Activated naive CD8-positive, alpha-beta T cell treated with anti-CD3 and anti-CD28 coated beads, Interleukin-2, amount 10 ng/mL, durations not matched to agents 7 days and 5 days (primary cell): ENCODE measurements around the gene NR3C1. TPM values are rescaled to one million over a fixed set of nuclear protein-coding genes. Genes with fewer than 3 reads are reported as not detected.
"Not testable (repeated sequence)": the region's sequence is repeated elsewhere in the genome, so short reads cannot be mapped to it uniquely, and the experiment has no call there.

Experiments
- ATAC-seq: fragments of 150-1000 bp; cut with Tn5 transposase; one replicate; pipeline ENCODE4 v1.10.0; 2021; ENCODE audit warnings: low read depth, moderate library complexity
- POLR2A ChIA-PET: fragments of 350-600 bp; sonication (Branson Sonifier 250); formaldehyde crosslinking; loops from one replicate; lab custom pipeline; 2021; ENCODE audit warnings: antibody characterized with exemption; lab: Charles Lee
- DNase-seq: peaks from one replicate; pipeline ENCODE4 v3.0.0; 2021
- H3K27ac Mint-ChIP-seq: one replicate; pipeline ENCODE4 v1.8.0; 2022; ENCODE audit warnings: mild to moderate bottlenecking, mixed read lengths
- H3K27me3 Mint-ChIP-seq: one replicate; pipeline ENCODE4 v1.8.0; 2022; ENCODE audit warnings: mild to moderate bottlenecking, moderate library complexity, mixed read lengths
- H3K36me3 Mint-ChIP-seq: one replicate; pipeline ENCODE4 v1.8.0; 2021; ENCODE audit warnings: mild to moderate bottlenecking, mixed read lengths
- H3K4me1 Mint-ChIP-seq: one replicate; pipeline ENCODE4 v1.8.0; 2021; ENCODE audit warnings: mixed read lengths
- H3K4me3 Mint-ChIP-seq: one replicate; pipeline ENCODE4 v1.8.0; 2022; ENCODE audit warnings: mild to moderate bottlenecking, moderate library complexity, mixed read lengths
- H3K9me3 Mint-ChIP-seq: one replicate; pipeline ENCODE4 v1.8.0; 2021; ENCODE audit warnings: mixed read lengths
- total RNA-seq, 2 experiments: library from RNA; stranded (reverse); gene quantifications; one replicate each; pipeline ENCODE4 v1.2.3, GENCODE V29; 2021

NR3C1 gene
- total RNA-seq, 2 experiments from 2014 or later: 95.5 to 102 TPM

DNA sequence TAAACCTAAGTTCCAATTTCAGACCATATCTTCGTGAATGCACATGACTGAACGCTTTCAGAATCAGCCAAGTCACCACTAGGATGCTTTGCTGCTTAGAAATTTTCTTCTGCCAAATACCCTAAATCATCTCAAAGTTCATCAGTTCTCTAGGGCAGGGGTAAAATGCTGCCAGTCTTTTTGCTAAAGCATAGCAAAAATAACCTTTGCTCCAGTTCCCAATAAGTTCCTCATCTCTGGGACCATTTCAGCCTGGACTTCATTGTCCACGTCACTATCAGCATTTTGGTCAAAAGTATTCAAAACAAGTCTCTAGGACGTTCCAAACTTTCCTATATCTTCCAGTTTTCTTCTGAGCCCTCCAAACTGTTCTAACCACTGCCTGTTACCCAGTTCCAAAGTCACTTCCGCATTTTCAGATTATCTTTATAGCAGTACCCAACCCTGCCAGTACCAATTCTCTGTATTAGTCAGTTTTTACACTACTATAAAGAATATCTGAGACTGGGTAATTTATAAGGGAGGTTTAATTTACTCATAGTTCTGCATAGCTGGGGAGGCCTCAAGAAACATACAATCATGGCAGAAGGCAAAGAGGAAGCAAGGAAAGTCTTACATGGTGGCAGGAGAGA is 74.8 kb downstream of the NR3C1 start:
- POLR2A ChIA-PET: no interaction called here
- no peak overlapping the region for H3K27ac Mint-ChIP-seq
- H3K4me1 Mint-ChIP-seq: no peaks in the 10 kb centered on the region
- ATAC-seq: no peak
- H3K4me3 Mint-ChIP-seq: no peak overlapping the region
- DNase-seq: no peak
- H3K27me3 Mint-ChIP-seq: no peaks in the 10 kb centered on the region
- peaks cover 13% of the 10 kb centered on the region for H3K9me3 Mint-ChIP-seq
- peaks cover 44% of the 10 kb centered on the region for H3K36me3 Mint-ChIP-seq

DNA sequence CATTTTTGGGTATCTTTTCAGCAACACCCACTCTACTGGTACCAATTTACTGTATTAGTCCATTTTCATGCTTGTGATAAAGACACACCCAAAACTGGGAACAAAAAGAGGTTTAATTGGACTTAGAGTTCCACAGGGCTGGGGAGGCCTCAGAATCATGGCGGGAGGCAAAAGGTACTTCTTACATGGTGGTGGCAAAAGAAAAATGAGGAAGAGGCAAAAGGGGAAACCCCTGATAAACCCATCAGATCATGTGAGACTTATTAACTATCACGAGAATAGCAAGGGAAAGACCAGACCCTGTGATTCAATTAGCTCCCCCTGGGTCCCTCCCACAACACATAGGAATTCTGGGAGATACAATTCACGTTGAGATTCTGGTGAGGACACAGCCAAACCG is 78.4 kb downstream of the NR3C1 start:
- H3K36me3 Mint-ChIP-seq: peaks cover 55% of the 10 kb centered on the region
- POLR2A ChIA-PET, DNase-seq, H3K27ac Mint-ChIP-seq, ATAC-seq, H3K27me3 Mint-ChIP-seq, H3K4me3 Mint-ChIP-seq: not testable (repeated sequence)
- H3K4me1 Mint-ChIP-seq: peaks cover 11% of the 10 kb centered on the region
- H3K9me3 Mint-ChIP-seq: peaks cover 13% of the 10 kb centered on the region

DNA sequence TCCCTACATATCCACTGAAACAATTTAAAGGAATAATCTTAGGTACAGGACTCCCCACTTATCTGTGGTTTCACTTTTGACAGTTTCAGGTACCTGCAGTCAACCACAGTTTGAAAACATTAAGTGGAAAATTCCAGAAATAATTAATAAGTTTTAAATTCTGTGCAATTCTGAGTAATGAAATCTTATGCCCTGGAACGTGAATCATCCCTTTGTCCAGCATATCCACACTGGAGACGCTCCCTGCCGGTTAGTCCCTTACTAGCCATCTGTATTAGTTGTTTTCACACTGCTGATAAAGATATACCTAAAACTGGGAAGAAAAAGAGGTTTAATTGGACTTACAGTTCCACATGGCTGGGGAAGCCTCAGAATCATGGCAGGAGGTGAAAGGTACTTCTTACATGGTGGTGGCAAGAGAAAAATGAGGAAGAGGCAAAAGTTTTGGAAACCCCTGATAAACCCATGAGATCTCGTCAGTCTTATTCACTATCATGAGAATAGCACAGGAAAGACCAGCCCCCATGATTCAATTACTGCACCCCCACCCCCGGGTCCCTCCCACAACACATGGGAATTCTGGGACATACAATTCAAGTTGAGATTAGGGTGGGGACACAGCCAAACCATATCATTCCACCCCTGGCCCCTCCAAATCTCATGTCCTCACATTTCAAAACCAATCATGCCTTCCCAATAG is 80.4 kb downstream of the NR3C1 start:
- Mint-ChIP-seq H3K36me3 (peaks cover 45% of the 10 kb centered on the region), H3K4me1 (peaks cover 11% of the 10 kb centered on the region)
- H3K4me3 Mint-ChIP-seq, H3K9me3 Mint-ChIP-seq, ATAC-seq, H3K27ac Mint-ChIP-seq, H3K27me3 Mint-ChIP-seq, POLR2A ChIA-PET, DNase-seq: not testable (repeated sequence)

DNA sequence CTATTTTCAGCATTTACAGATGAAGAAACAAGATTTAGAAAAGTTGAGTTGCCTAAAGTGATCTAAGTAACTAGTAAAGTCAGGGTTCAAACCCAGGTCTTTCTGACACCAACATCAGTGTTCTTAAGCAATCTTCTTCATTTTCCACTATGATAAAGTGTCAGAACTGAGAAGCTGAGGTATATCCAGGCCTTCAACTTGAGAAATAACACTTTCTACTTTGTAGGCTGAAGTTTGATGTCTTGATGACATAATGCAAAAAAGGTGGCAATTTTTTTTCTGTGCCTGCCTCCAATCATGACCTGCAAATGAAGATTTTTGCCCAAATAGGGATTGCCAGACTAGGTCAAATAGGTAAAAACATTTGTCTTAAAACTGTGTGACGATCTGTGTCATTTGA is 81.3 kb downstream of the NR3C1 start:
- Mint-ChIP-seq H3K4me1 (peaks cover 11% of the 10 kb centered on the region), H3K36me3 (peaks cover 37% of the 10 kb centered on the region), H3K27me3 (no peaks in the 10 kb centered on the region), H3K9me3 (peaks cover 6% of the 10 kb centered on the region), H3K27ac (no peak overlapping the region), H3K4me3 (no peak overlapping the region)
- POLR2A ChIA-PET: no interaction called here
- no peak for DNase-seq
- ATAC-seq: no peak

DNA sequence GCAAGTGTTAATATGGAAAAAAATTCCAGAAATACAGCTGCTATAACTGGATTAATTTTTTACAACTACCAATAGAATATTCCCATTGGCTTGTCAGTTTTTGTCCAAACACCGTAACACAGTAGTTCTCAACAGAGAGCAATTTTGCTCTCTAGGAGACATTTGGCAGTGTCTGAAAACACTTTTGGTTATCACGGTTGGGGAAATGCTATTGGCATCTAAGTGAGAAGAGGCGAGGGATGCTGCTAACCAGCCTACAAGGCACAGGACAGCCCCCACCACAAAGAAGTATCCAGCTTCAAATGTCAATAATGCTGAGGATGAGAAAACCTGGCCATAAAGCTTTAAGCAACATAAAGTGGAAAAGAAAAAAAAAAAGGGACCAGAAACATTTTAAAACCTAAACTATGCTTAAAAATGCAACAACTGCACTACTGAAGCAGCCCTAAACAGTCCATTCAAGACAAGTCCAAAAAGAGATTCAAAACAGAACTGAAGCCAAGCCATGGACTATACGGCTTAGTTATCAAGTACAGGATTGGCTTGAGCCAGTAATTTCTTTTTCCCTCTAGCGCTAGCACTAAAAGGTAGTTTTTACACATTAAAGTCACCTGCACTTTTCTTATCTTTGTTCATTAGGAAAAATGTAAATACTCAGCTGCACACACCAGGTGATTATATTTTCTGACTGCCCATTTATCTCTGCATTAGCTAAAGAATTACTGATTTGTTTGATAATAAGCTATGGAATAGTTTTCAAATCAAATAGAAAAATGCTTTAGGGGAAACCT is 83.9 kb downstream of the NR3C1 start:
- POLR2A ChIA-PET: no interaction called here
- ATAC-seq (no peak), DNase-seq (no peak)
- Mint-ChIP-seq H3K27me3 (no peaks in the 10 kb centered on the region), H3K9me3 (no peaks in the 10 kb centered on the region), H3K4me3 (no peak overlapping the region), H3K36me3 (peaks cover 29% of the 10 kb centered on the region), H3K27ac (no peak overlapping the region), H3K4me1 (peaks cover 15% of the 10 kb centered on the region)

DNA sequence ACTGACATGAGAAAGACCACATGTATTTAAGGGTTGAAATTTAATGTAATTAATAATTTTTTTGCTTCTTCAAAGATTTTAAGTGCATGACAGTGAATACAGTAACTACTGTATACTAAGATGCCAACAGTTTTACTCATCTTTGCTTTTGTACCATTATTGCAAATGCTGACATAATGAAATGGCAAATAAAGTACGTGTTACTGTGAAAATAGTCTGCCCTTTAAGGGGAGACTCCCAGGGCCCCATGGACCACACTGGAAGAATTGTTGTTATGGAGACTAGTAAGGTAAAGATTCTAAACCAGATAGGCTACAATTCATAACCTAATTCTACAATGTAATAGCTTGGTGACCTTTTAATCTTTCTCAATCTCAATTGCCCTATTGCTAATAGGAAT is 84.7 kb downstream of the NR3C1 start:
- DNase-seq (no peak), ATAC-seq (no peak)
- no peak overlapping the region for H3K27ac Mint-ChIP-seq
- H3K9me3 Mint-ChIP-seq: no peaks in the 10 kb centered on the region
- H3K27me3 Mint-ChIP-seq: no peaks in the 10 kb centered on the region
- POLR2A ChIA-PET: no interaction called here
- H3K4me1 Mint-ChIP-seq: peaks cover 16% of the 10 kb centered on the region
- no peak overlapping the region for H3K4me3 Mint-ChIP-seq
- peaks cover 25% of the 10 kb centered on the region for H3K36me3 Mint-ChIP-seq

DNA sequence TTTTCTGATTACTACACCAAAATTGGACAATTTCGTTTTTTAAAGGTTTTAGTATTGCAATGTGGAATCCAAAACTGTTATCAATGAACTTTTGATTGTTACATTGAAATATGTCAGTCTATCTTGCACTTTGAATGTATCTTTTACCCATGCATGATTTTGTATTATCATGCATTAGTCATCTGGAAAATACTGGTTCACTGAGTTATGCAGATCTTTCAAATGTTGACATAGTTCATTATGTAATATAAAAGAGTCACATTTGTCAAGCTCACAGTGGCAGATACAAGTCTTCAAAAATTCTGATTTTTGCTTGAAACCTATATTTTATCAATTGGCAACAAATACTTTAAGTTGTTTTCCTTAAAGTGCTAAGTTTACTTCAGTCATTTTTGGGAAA is 85.2 kb downstream of the NR3C1 start:
- POLR2A ChIA-PET: no interaction called here
- H3K27ac Mint-ChIP-seq: no peak overlapping the region
- no peak overlapping the region for H3K4me3 Mint-ChIP-seq
- no peaks in the 10 kb centered on the region for H3K27me3 Mint-ChIP-seq
- peaks cover 15% of the 10 kb centered on the region for H3K4me1 Mint-ChIP-seq
- DNase-seq (no peak), ATAC-seq (no peak)
- H3K9me3 Mint-ChIP-seq: no peaks in the 10 kb centered on the region
- H3K36me3 Mint-ChIP-seq: peaks cover 27% of the 10 kb centered on the region

DNA sequence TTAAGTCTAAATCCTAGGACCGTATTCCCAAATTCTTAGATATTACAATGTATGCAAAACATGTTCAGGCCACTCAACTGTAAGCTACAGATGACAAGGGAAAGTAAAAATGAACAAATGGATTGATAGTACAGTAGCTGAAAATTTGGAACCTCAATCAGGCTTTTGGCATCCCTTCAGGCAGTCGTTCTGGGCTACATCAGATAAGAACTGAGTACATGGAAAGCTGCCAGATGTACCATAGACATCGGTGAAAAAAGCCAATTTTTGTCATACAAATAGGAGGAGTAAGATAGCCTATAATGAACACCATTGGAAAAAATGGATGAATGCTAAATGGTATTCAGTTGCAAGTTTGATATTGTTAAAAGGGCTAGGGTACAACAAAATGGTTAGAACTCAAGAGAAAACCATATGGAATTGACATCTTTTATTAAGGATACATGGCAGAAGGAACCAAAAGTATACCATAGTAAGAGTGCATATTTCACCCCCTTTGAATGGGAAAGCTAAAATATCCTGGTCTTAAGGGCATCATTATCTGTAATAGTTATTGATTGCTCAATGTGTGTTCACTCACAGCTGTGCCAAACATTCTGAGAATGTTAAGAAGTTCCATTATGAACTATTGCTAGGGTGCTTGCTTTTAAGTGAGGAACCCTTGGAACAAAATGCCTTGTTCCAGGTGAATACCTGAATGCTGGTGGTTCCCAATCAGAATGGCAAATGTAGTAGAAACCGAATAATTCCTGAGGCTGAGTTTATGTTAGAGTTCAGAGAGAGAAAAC is 86.4 kb downstream of the NR3C1 start:
- Mint-ChIP-seq H3K4me1 (peaks cover 7% of the 10 kb centered on the region), H3K27ac (no peak overlapping the region), H3K27me3 (no peaks in the 10 kb centered on the region), H3K4me3 (no peak overlapping the region), H3K9me3 (peaks cover 1% of the 10 kb centered on the region), H3K36me3 (peaks cover 27% of the 10 kb centered on the region)
- POLR2A ChIA-PET: no interaction called here
- DNase-seq: no peak
- ATAC-seq: no peak

DNA sequence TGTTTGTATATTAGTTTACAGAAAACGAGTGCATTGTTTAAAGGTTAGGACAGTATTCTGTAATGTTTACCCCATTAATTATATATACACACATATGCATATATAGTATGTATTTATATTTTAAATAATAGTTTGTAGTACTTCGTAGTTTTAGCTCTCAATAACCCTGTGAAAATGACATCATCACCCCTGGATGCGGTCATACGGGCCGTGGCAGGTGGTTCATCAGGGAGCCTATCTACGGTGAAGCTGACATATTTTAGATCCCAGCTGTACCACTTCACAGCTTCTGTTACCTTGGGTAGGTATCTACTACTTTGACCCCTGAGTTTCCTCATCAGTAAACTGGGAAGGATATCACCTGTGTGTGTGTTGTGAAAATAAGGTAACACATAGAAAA is 87.1 kb downstream of the NR3C1 start:
- Mint-ChIP-seq H3K4me1 (peaks cover 7% of the 10 kb centered on the region), H3K9me3 (peaks cover 1% of the 10 kb centered on the region), H3K27ac (no peak overlapping the region), H3K27me3 (no peaks in the 10 kb centered on the region), H3K36me3 (peaks cover 30% of the 10 kb centered on the region), H3K4me3 (no peak overlapping the region)
- ATAC-seq: no peak
- POLR2A ChIA-PET: no interaction called here
- DNase-seq: no peak

DNA sequence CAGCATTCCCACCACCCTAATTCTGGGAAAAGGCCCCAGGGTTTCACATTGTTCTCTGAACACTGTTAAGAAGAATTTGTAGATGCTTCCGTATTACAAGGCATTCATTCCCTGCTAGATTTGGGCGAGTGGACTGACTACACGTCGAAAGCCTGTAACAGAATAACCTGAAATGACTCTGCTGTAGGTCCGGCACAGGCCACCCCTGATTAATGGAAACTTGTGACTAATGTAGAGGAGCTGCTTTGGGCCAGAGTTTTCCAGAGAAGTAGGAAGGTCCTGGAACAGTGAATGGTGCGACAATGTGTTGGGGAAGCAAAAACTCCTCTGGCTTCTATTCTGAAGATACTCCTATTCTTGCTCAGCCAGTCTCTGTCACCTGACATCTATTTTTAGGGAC is 87.6 kb downstream of the NR3C1 start:
- H3K4me3 Mint-ChIP-seq: no peak overlapping the region
- H3K27me3 Mint-ChIP-seq: no peaks in the 10 kb centered on the region
- H3K9me3 Mint-ChIP-seq: peaks cover 1% of the 10 kb centered on the region
- peaks cover 7% of the 10 kb centered on the region for H3K4me1 Mint-ChIP-seq
- ATAC-seq (no peak), DNase-seq (no peak)
- peaks cover 33% of the 10 kb centered on the region for H3K36me3 Mint-ChIP-seq
- H3K27ac Mint-ChIP-seq: no peak overlapping the region
- POLR2A ChIA-PET: no interaction called here

DNA sequence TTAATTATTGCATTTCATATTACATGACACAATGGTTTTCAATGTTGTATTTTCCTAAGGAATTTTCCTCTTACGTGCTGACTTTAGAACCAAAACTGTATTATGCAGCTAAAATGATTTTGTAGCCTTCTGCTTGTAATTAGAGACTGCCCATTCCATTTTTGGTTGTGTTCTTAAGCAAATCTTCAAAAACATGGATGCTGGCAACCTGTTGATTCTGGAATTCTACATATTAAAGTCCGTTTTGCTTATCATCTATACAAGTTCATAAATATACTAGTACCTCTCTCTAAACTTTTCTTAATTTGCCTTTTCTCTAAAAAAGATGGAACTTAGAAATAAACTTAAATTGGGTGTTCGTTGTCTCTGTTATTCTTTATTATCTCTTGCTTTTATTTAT is 88.3 kb downstream of the NR3C1 start:
- no peak for ATAC-seq
- H3K27me3 Mint-ChIP-seq: no peaks in the 10 kb centered on the region
- H3K4me3 Mint-ChIP-seq: no peak overlapping the region
- peaks cover 7% of the 10 kb centered on the region for H3K4me1 Mint-ChIP-seq
- no peak for DNase-seq
- POLR2A ChIA-PET: no interaction called here
- H3K27ac Mint-ChIP-seq: no peak overlapping the region
- peaks cover 1% of the 10 kb centered on the region for H3K9me3 Mint-ChIP-seq
- peaks cover 34% of the 10 kb centered on the region for H3K36me3 Mint-ChIP-seq

DNA sequence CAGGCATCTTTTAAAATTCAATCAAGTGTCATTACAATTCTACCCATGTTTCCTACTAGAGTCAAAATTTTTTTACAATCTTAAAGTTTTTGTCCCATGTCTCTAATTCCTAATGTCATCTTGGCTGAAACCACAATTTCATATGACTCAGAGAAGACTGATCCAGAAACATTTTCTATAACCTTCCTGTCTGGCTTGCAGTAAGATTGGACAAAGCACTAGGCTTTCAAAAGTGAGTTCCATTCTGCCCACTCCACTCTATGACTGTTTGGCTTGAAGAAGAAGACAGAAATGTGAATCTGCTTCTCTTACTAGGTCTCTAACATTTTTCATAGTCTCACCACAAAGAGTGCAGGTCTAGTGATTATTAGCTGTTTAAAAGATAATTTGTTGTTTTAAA is 88.8 kb downstream of the NR3C1 start:
- H3K27ac Mint-ChIP-seq: no peak overlapping the region
- no peaks in the 10 kb centered on the region for H3K27me3 Mint-ChIP-seq
- POLR2A ChIA-PET: no interaction called here
- ATAC-seq (no peak), DNase-seq (no peak)
- H3K36me3 Mint-ChIP-seq: peaks cover 39% of the 10 kb centered on the region
- H3K4me1 Mint-ChIP-seq: peaks cover 7% of the 10 kb centered on the region
- peaks cover 1% of the 10 kb centered on the region for H3K9me3 Mint-ChIP-seq
- H3K4me3 Mint-ChIP-seq: no peak overlapping the region

DNA sequence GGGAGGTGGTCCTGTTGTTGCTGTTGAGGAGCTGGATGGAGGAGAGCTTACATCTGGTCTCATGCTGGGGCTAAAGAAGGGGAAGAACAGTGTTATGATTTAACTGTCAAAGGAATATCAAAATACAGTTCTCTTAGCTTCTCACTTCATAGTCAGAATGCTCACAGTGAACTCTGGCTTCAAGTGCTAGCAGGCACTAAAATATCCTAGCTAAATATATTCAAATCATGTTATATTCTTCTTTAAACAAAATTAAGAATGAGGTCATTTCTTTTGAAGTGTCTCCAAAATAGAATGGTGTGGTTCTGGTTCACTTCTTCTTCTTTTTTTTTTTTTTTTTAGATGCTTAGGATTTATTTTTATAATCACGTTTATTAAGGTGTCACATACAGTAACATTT is 89.4 kb downstream of the NR3C1 start:
- POLR2A ChIA-PET: no interaction called here
- no peak overlapping the region for H3K4me3 Mint-ChIP-seq
- peaks cover 1% of the 10 kb centered on the region for H3K9me3 Mint-ChIP-seq
- ATAC-seq (no peak), DNase-seq (no peak)
- no peaks in the 10 kb centered on the region for H3K27me3 Mint-ChIP-seq
- H3K36me3 Mint-ChIP-seq: peaks cover 44% of the 10 kb centered on the region
- H3K4me1 Mint-ChIP-seq: peaks cover 7% of the 10 kb centered on the region
- H3K27ac Mint-ChIP-seq: no peak overlapping the region
